ENCODE data around the gene TCERG1L. TPM values are rescaled to one million over a fixed set of nuclear protein-coding genes. Genes with fewer than 3 reads are reported as not detected.
"Not testable (repeated sequence)": the region's sequence is repeated elsewhere in the genome, so short reads cannot be mapped to it uniquely, and the experiment has no call there.

Gene TCERG1L
- total RNA-seq, 1 donor from 2014 or later: not detected

DNA sequence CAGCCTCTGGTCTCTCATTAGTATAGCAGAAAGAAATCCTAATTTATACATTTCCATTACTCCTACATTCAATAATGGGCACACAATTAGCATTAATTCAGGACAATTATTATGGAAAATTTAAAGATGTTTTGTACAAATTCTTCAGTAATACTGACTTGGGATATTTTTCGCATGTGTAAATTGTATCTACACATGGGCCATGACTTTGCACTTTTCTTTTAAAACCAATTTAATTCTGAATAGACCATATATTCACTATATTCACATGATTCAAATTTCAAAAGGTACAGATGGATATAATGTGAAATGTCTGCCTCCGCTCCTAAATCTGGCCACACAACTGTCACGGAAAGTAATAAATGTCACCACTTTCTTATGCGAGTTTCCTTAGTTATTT lies 123.0 kb downstream of the TCERG1L start:
- DNase-seq (ENCODE audit: low read depth in 2 of 2): no peak

- no peak for DNase-seq (ENCODE audit: low read depth in 2 of 2)
Measured at GRCh38 chr10:131187926-131188325, 123.6 kb downstream of the TCERG1L start.

DNA sequence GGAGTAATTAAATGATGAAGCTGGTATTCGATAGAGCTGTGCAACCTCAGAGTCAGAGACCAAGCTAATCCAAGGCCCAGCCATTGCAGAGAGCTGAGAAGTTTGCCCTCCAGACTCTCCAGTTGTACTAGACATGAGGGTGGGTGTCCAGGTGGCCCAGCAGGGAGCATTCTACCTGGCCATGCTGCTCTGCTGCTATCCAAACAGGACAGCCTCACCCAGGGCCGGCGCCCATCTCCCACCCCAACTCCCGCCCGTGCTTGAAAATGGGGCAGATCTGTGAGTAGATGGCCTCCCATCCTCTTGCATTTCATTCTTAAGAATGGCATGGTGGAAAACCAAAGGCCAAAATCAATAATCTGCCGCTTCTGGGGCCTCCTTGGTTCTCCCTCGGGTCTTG lies 124.2 kb downstream of the TCERG1L start:
- DNase-seq (ENCODE audit: low read depth in 2 of 2): no peak

DNA sequence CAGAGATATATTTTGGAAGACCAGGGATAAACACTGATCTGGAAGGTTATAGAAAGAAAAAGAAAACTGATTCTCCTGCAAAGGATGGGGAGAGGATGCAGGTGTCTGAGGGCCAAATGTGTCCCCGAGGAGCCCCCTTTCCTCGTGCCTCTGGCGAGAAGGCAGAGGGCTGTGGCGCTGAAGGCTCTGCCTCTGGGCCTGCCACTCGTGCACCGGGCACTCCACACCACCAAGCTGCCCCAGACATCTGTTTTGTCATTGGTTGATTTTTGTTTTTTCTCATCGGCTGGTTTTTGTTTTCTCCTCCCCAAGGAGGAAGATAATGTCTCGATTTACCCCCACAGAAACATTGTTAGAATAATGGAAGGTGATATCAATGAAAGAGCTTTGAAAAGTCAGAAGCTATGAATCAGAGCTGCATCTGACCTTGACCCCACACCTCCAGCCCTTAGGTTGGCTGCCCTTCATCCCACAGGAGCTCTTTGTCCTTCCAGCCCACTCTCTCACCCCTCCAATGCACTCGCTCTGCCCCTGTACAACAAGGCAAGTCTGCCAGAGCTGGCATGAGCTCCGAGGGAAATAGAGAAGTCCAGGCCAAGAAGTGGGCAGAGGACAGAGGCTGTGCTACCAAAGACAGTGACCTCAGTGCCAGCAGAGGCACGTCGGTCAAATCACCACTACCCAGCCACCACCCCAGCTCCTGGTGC lies 124.8 kb downstream of the TCERG1L start:
- no peak for DNase-seq (ENCODE audit: low read depth in 2 of 2)

GRCh38 chr10:131184503-131184902 lies 127.0 kb downstream of the TCERG1L start:
- DNase-seq (ENCODE audit: low read depth in 2 of 2): no peak

GRCh38 chr10:131183546-131184045 lies 127.9 kb downstream of the TCERG1L start:
- no peak for DNase-seq (ENCODE audit: low read depth in 2 of 2)

DNA sequence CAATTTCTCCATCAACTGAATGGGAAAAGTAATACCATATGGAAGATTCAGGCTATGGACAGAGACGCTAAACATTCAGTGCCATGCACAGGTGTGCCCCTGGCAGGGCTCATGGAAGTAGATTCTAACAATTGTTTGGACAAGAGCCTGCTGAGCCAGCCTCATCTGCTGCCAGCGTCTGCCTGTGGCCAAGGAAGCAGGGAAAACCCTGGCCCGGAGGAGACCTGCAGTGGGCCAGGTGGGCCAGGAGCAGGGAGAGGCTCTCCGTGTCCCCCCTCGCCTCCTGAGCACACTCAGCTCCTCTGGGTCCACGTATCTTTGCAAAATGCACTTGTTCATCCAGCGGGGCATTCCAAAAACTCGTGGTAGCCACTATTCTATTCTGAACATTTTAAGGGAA lies 130.1 kb downstream of the TCERG1L start:
- DNase-seq (ENCODE audit: low read depth in 2 of 2): no peak

GRCh38 chr10:131180740-131181415 lies 130.6 kb downstream of the TCERG1L start:
- no peak for DNase-seq (ENCODE audit: low read depth in 2 of 2)

DNA sequence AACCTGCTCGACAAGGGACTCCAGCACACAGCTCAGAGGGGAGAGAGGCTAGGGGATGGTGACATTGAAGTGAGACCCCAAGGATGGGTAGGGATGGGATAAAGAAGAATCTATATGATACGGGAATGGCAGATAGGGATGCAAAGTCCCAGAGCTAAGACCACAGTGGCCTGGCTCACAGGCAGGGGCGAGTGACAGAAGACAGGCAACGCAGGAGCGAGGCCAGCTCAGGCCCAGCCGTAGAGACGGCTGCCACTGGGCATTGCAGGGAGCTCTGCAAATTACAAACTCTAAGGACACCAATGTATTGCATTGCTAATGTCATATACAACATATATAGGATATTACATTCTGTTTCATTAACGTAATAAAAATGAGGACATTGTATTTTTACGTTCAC lies 131.4 kb downstream of the TCERG1L start:
- DNase-seq (ENCODE audit: low read depth in 2 of 2): no peak

- DNase-seq (ENCODE audit: low read depth in 2 of 2): no peak
Measured at GRCh38 chr10:131179361-131179760, 132.2 kb downstream of the TCERG1L start.

DNA sequence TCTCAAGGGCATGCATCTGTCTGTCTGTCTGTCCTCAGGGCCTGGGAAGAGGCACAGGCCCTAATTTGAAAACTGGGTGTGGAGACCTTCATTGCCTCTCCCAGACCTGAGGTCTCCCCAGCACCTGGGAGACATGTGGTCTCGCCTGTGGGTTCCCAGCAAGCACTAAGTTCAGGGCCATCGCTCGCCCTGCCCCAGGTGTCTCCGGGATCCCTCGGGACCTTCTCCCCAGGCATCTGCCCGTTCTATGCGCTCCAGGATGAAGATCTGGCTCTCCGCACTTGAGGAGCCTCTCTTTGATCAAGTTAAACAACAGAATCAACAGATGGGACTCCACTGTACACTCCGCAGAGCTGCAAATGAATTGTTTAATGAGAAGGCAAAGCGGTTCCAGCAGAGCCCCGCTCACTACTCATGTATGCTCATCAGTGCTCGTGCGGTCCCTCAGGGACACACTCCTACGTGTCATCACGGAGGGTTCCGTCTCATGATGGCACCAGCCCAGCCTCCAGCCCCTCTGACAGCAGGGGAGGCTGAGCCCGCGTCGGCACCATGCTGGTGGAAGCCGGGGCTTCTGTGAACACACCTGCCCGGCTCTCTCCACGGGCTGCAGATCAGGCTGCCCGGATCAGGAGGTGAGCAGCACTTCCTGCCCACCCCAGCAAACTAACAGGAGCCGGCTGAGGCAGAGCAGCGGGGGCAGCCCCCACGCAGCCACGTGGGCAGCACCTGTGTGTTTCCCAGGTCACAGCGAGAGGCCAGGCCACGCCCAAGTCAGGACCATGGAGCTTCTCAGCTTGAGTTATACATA lies 132.8 kb downstream of the TCERG1L start:
- DNase-seq (ENCODE audit: low read depth in 2 of 2): no peak

DNA sequence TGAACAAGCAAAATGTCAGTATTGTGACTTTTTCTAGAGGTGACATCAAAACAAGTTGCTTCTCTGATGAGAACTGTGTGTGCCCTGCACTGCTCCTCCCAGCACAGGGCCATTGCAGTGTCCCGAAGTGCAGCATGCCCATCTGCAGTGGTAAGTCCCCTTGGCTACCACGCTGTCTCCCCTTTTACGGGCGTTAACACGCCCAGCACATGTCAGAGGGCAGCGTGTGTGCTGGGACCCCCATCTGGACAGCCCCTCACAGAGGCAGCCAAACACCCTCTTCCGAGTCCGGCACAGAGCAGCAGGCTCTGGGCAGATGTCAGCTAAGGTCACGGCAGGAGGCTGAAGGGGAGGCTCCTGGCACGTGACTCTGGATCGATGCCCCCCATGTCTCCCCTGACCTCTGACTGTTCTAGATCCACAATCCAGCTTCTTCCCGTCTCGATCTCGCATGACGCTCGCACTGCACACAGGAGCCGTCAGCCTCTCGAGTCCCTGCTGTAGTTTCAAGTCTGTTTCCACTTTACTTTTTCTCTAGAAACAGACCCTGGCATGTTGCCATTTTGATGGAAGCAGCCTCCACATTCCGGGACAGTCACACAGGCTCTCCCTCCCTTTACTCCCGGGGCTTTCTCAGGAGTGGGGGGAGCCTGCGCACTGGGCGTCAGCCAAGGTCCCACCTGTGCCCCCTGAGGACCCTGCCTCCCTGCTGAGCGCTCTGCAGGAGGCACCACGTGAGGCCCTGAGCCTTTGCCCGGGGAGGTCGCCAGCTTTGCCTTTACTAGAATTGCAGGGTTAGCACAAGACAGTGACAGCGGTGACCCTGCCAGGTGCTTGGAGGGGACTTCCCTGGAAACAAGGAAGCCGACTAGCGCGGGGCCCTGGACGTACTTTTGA lies 133.8 kb downstream of the TCERG1L start:
- no peak for DNase-seq (ENCODE audit: low read depth in 2 of 2)

DNA sequence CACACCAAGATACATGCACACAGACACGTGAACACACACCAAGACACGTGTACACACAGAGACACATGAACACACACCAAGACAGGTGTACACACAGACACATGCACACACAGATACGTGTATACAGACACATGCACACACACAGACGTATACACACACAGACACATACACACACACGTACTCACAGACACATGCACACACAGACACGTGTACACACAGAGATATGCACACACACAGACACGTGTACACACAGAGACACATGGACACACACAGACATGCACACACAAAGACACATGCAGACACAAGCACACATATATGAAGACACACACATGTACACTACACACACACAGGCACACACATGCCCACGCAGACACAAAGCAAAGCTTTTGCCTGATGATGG lies 134.6 kb downstream of the TCERG1L start:
- DNase-seq (ENCODE audit: low read depth in 2 of 2): no peak

DNA sequence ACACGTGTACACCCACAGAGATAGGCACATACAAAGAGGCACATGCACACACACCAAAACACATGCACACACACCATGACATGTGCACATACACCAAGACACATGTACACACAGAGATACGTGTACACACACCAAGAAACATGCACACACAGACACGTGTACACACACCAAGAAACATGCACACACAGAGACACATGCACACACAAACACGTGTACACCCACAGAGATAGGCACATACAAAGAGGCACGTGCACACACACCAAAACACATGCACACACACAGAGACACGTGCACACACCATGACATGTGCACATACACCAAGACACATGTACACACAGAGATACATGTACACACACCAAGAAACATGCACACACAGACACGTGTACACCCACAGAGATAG lies 135.2 kb downstream of the TCERG1L start:
- not testable (repeated sequence) for DNase-seq (ENCODE audit: low read depth in 2 of 2)

GRCh38 chr10:131175891-131176290 lies 135.6 kb downstream of the TCERG1L start:
- no peak for DNase-seq (ENCODE audit: low read depth in 2 of 2)

- no peak for DNase-seq (ENCODE audit: low read depth in 2 of 2)
Measured at GRCh38 chr10:131174651-131175540, 136.6 kb downstream of the TCERG1L start.

GRCh38 chr10:131174211-131174565 lies 137.3 kb downstream of the TCERG1L start:
- DNase-seq (ENCODE audit: low read depth in 2 of 2): no peak

DNA sequence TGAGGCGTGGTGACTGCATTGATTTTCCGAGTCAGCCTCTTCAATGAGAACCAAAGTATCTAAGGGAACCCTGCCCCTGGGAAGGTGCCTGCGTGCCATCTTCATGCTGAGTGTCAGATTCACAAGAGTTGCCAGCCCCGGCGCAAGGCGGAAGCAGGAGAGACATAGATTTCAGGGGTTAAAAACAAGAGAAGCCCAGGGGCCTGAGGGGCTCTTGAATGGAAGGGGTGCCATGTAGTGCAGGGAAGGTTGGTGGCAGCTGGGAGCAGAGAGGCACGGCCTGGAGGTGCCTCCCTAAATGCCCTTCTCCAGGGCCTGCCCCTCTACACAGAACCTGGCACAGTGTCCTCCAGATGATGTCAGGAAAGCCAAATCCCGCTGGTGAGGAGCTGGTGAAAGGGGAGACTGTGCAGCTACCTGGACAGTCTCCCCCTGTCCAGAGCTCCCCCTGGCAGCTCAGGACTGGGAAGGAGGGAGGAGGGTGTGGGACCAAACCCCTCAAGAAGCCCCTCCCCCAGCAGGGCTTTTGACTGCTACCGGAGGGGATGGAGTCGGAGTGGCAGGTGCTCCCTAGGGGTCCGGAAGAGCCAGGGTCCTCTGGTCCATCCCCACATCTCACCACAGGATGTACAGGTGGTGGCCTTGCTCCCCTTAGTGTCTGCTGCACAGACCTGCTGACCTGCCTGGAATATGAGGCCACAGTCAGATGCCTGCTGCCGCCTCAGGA lies 137.9 kb downstream of the TCERG1L start:
- no peak for DNase-seq (ENCODE audit: low read depth in 2 of 2)

GRCh38 chr10:131172433-131172832 lies 139.1 kb downstream of the TCERG1L start:
- DNase-seq (ENCODE audit: low read depth in 2 of 2): no peak

- no peak for DNase-seq (ENCODE audit: low read depth in 2 of 2)
Measured at GRCh38 chr10:131169146-131169545, 142.4 kb downstream of the TCERG1L start.
